ENCODE data around the gene SFXN3.
"Not testable (repeated sequence)": the region's sequence is repeated elsewhere in the genome, so short reads cannot be mapped to it uniquely, and the experiment has no call there.

Gene SFXN3

DNA sequence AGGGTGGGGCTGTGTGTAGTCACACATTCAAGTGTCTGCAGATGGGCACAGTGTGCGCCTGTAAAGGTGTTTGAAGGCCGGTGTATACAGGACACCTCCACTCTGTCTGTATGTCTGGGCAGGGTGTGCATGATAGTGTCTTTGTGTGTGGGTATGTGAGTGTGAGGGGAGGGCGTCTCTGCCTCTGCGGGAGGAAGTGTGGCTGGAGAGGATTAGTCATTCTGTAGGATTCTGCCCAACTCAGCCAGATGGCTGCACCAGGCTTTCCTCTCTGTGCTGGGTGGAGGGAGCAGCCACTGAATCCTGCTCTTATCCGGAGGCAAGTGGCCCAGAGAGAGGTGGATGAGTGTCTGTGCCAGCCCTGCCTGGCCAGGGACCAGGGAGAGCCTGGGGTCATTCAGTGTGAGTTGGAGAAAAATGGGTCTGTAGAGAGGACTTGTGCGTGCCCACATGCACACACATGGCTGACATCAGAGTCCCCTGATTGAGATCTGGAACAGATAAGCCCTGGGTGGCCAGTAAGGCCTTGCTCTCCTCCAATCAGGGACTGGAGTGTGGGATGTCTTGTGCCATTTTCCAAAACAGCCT is 1.7 kb downstream of the SFXN3 start:
- H3K9ac ChIP-seq (ENCODE audit: low read length), result peak overlapping the region; percentile 87
- peaks cover 22% of the 10 kb centered on the region for H3K4me1 ChIP-seq (ENCODE audit: control insufficient read depth, insufficient read depth, low read length)
- peak overlapping the region; percentile 84 for H3K4me3 ChIP-seq (ENCODE audit: low read length)
- no peaks in the 10 kb centered on the region for H3K9me3 ChIP-seq (ENCODE audit: control insufficient read depth, low read length)
- peak; percentile 91 for DNase-seq (ENCODE audit: low read depth)
- peaks cover 30% of the 10 kb centered on the region for H3K36me3 ChIP-seq (ENCODE audit: control insufficient read depth, insufficient read depth, low read length, severe bottlenecking)
- H3K27me3 ChIP-seq (replicated peaks; ENCODE audit: control insufficient read depth, insufficient read depth, low read length), result no peaks in the 10 kb centered on the region

DNA sequence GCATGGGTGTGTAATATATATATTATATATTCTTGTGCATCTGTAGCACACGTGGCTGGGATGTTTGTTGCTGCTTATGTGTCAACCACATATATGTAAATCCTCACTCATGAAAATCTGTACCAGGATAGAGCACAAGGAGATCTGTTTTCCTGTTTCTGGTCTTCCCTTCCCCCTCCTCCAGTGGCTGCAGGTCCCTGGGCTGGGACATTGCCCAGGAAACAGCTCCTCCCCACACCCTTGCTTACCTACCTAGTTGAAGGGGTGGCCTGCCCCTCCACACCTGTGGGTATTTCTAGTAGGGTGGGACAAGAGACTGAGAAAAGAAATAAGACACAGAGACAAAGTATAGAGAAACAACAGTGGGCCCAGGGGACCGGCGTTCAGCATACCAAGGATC is 2.2 kb downstream of the SFXN3 start:
- Histone ChIP-seq H3K4me3 (ENCODE audit: low read length) (peak overlapping the region; percentile 84), H3K27me3 (replicated peaks; ENCODE audit: control insufficient read depth, insufficient read depth, low read length) (no peaks in the 10 kb centered on the region), H3K9me3 (ENCODE audit: control insufficient read depth, low read length) (no peaks in the 10 kb centered on the region)

DNA sequence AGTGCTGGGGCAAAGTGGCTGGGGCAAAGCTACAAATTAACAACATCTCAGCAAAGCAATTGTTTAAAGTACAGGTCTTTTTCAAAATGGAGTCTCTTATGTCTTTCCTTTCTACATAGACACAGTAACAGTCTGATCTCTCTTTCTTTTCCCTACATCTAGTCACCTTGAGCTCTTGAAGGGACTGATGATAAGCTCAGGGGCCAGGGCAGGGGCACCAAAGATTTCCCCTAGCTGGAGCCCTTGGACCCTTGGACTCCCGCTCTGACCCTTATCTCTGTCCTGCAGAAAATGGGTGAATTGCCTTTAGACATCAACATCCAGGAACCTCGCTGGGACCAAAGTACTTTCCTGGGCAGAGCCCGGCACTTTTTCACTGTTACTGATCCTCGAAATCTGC is 3.4 kb downstream of the SFXN3 start:
- not testable (repeated sequence) for H3K27me3 ChIP-seq (replicated peaks; ENCODE audit: control insufficient read depth, insufficient read depth, low read length); DNase-seq (ENCODE audit: low read depth); H3K9ac ChIP-seq (ENCODE audit: low read length); H3K9me3 ChIP-seq (ENCODE audit: control insufficient read depth, low read length); H3K4me3 ChIP-seq (ENCODE audit: low read length)
- Histone ChIP-seq H3K4me1 (ENCODE audit: control insufficient read depth, insufficient read depth, low read length) (peaks cover 16% of the 10 kb centered on the region), H3K36me3 (ENCODE audit: control insufficient read depth, insufficient read depth, low read length, severe bottlenecking) (peaks cover 47% of the 10 kb centered on the region)

More for the DNA sequence above, 2.2 kb downstream of the SFXN3 start:
- DNase-seq (ENCODE audit: low read depth), result no peak
- Histone ChIP-seq H3K4me1 (ENCODE audit: control insufficient read depth, insufficient read depth, low read length) (peaks cover 22% of the 10 kb centered on the region), H3K9ac (ENCODE audit: low read length) (peak overlapping the region; percentile 87), H3K36me3 (ENCODE audit: control insufficient read depth, insufficient read depth, low read length, severe bottlenecking) (peaks cover 35% of the 10 kb centered on the region)

DNA sequence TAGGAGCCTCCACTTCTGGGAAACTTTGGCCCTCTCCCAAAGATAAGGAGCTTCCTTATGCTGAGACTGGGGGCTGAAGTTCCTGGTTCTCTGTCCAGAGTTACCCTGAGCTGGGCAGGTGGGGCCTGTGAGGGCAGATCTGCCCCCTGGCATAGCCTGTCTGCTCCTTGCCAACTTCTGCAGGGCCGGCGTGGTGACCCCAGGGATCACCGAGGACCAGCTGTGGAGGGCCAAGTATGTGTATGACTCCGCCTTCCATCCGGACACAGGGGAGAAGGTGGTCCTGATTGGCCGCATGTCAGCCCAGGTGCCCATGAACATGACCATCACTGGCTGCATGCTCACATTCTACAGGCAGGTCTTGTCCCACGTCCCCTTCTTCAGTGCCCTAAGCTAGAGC is 4.3 kb downstream of the SFXN3 start:
- peaks cover 53% of the 10 kb centered on the region for H3K36me3 ChIP-seq (ENCODE audit: control insufficient read depth, insufficient read depth, low read length, severe bottlenecking)
- H3K9me3 ChIP-seq (ENCODE audit: control insufficient read depth, low read length), result no peaks in the 10 kb centered on the region
- no peak overlapping the region for H3K4me3 ChIP-seq (ENCODE audit: low read length)
- no peak overlapping the region for H3K9ac ChIP-seq (ENCODE audit: low read length)
- DNase-seq (ENCODE audit: low read depth), result no peak
- H3K27me3 ChIP-seq (replicated peaks; ENCODE audit: control insufficient read depth, insufficient read depth, low read length), result no peaks in the 10 kb centered on the region
- H3K4me1 ChIP-seq (ENCODE audit: control insufficient read depth, insufficient read depth, low read length), result peaks cover 16% of the 10 kb centered on the region

DNA sequence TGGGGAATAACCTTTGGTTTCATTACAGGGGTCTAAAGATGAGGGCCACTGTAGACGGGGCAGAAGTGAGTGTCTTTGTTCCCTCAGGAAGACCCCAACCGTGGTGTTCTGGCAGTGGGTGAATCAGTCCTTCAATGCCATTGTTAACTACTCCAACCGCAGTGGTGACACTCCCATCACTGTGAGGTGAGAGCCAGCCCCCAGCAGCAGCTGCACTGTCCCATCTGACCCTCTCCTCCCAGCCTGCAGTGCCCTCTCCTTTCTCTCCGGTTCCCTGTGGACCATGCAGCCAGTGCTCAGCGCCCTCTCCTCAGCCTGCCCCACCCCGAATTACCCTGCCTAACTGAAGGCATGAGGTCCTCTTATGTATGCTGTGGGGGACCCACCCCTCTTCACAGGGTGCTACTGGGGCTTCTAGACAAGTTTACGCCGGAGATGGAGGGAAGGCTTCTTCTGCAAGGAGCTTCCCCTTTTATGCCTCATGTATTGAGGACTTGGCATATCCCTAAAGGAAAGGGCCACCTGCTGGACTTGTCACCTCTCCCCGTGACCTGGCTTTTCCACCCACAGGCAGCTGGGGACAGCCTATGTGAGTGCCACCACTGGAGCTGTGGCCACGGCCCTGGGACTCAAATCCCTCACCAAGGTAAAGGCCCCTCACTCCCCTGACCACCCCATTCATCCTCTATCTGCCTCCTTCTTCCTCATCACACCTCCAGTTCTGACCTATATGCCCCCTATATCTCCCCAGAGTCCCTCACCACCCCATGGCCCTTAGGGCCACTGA is 5.1 kb downstream of the SFXN3 start:
- Histone ChIP-seq H3K4me1 (ENCODE audit: control insufficient read depth, insufficient read depth, low read length) (peaks cover 16% of the 10 kb centered on the region), H3K9me3 (ENCODE audit: control insufficient read depth, low read length) (no peaks in the 10 kb centered on the region), H3K36me3 (ENCODE audit: control insufficient read depth, insufficient read depth, low read length, severe bottlenecking) (peaks cover 53% of the 10 kb centered on the region), H3K27me3 (replicated peaks; ENCODE audit: control insufficient read depth, insufficient read depth, low read length) (no peaks in the 10 kb centered on the region), H3K9ac (ENCODE audit: low read length) (no peak overlapping the region), H3K4me3 (ENCODE audit: low read length) (no peak overlapping the region)
- DNase-seq (ENCODE audit: low read depth), result no peak

DNA sequence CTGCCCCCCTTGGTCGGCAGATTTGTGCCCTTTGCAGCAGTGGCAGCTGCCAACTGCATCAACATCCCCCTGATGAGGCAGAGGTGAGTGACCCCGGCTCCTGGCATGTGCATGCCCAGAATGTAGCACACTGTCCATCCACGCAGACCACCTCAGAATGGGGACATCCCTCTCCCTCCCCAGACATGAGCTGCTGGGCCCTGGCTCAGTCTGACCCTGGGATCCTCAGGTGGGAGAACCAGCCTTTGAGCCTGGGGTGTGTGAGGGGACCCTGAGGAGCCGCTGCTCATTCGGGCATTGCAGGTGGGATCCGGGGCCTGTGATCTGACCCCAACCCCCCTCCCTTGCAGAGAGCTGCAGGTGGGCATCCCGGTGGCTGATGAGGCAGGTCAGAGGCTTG is 5.7 kb downstream of the SFXN3 start:
- Histone ChIP-seq H3K9ac (ENCODE audit: low read length) (no peak overlapping the region), H3K27me3 (replicated peaks; ENCODE audit: control insufficient read depth, insufficient read depth, low read length) (no peaks in the 10 kb centered on the region), H3K4me1 (ENCODE audit: control insufficient read depth, insufficient read depth, low read length) (peaks cover 14% of the 10 kb centered on the region), H3K36me3 (ENCODE audit: control insufficient read depth, insufficient read depth, low read length, severe bottlenecking) (peaks cover 53% of the 10 kb centered on the region), H3K4me3 (ENCODE audit: low read length) (no peak overlapping the region), H3K9me3 (ENCODE audit: control insufficient read depth, low read length) (no peaks in the 10 kb centered on the region)
- DNase-seq (ENCODE audit: low read depth), result no peak

DNA sequence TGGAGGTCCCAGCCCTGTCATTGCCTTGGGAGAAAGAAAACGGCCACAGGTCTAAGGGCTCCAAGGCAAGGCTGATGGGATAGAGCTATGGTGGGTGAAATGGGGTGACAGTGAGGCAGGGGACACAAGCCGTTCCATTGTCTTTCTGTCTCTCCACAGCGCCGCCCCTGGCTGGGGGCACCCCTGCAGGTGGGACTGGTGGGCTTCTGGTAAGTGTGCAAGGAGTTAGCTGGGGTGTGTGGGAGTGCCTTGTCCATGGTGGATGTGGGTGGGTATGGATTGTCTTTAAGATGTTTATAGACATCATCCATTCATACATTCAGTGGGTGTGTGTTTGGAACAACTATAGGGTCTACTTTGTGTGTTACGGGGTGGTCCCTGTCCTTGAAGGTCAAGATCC is 7.5 kb downstream of the SFXN3 start:
- Histone ChIP-seq H3K9me3 (ENCODE audit: control insufficient read depth, low read length) (no peaks in the 10 kb centered on the region), H3K27me3 (replicated peaks; ENCODE audit: control insufficient read depth, insufficient read depth, low read length) (no peaks in the 10 kb centered on the region)

DNA sequence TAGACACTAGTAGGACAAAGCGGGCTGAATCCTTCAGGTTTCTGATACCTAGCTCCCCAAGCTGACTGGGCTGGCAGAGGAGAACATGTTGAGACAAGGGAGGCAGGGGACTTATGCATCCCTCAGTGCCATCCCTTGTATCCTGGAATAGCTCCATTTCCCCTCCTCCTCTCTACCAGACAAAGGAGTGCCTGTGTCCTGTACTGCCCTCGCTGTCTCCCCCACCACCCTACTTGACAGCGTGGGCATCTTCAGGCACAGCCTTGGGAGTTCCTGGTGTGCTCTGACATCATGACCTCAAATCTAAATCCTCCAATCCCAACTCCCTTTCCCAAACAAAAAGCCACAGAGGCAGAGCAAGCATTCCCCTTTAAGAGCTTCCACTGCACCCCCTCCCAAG is 9.0 kb downstream of the SFXN3 start:
- Histone ChIP-seq H3K9ac (ENCODE audit: low read length) (no peak overlapping the region), H3K36me3 (ENCODE audit: control insufficient read depth, insufficient read depth, low read length, severe bottlenecking) (peaks cover 50% of the 10 kb centered on the region), H3K27me3 (replicated peaks; ENCODE audit: control insufficient read depth, insufficient read depth, low read length) (no peaks in the 10 kb centered on the region), H3K4me3 (ENCODE audit: low read length) (no peak overlapping the region), H3K9me3 (ENCODE audit: control insufficient read depth, low read length) (no peaks in the 10 kb centered on the region), H3K4me1 (ENCODE audit: control insufficient read depth, insufficient read depth, low read length) (peaks cover 19% of the 10 kb centered on the region)
- no peak for DNase-seq (ENCODE audit: low read depth)

More for the DNA sequence above, 7.5 kb downstream of the SFXN3 start:
- H3K36me3 ChIP-seq (ENCODE audit: control insufficient read depth, insufficient read depth, low read length, severe bottlenecking), result peaks cover 53% of the 10 kb centered on the region
- H3K9ac ChIP-seq (ENCODE audit: low read length), result no peak overlapping the region
- peaks cover 18% of the 10 kb centered on the region for H3K4me1 ChIP-seq (ENCODE audit: control insufficient read depth, insufficient read depth, low read length)
- DNase-seq (ENCODE audit: low read depth), result no peak
- H3K4me3 ChIP-seq (ENCODE audit: low read length), result no peak overlapping the region

DNA sequence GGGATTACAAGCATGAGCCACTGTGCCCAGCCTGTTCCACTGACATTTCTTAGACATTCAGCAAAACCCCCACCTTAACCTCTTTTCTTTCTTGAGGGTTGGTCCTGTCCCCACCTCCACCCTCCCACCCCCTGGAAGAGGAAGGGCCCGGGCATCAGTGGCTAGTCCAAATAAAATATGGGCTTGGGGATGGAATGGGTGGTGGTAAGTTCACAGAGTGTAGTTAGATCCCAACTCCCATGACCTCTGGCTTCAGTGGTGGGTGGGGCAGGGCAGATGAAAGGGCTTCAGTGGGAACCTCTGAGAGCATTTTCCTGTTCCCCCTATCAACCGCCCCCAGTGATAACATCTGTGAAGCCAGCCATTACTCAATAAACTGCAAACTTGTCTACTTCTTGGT is 9.8 kb downstream of the SFXN3 start:
- Histone ChIP-seq H3K4me1 (ENCODE audit: control insufficient read depth, insufficient read depth, low read length) (peaks cover 19% of the 10 kb centered on the region), H3K4me3 (ENCODE audit: low read length) (no peak overlapping the region), H3K9me3 (ENCODE audit: control insufficient read depth, low read length) (no peaks in the 10 kb centered on the region), H3K9ac (ENCODE audit: low read length) (no peak overlapping the region), H3K36me3 (ENCODE audit: control insufficient read depth, insufficient read depth, low read length, severe bottlenecking) (peaks cover 42% of the 10 kb centered on the region), H3K27me3 (replicated peaks; ENCODE audit: control insufficient read depth, insufficient read depth, low read length) (no peaks in the 10 kb centered on the region)
- DNase-seq (ENCODE audit: low read depth), result no peak

DNA sequence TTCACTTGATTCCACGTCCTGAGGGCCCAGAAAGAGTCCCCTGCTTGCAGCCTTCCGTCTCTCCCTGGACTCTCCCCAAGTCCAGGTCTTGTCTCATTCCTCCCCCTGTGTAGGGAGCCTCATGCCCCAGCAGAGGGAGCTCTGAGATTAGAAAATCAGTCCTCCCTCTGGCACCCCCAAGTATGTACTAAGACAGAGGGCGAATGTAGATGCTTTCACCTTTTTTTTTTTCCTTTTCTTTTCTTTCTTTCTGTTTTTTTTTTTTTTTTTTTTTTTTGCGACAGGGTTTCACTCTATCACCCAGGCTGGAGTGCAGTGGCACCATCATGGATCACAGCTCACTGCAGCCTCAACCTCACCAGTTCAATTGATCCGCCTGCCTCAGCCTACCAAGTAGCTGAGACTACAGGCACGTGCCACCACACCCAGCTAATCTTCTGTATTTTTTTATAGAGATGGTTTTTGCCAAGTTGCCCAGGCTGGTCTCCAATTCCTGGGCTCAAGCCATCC is 10.3 kb downstream of the SFXN3 start:
- Histone ChIP-seq H3K27me3 (replicated peaks; ENCODE audit: control insufficient read depth, insufficient read depth, low read length) (no peaks in the 10 kb centered on the region), H3K36me3 (ENCODE audit: control insufficient read depth, insufficient read depth, low read length, severe bottlenecking) (peaks cover 37% of the 10 kb centered on the region), H3K4me1 (ENCODE audit: control insufficient read depth, insufficient read depth, low read length) (peaks cover 19% of the 10 kb centered on the region), H3K4me3 (ENCODE audit: low read length) (no peak overlapping the region), H3K9ac (ENCODE audit: low read length) (no peak overlapping the region), H3K9me3 (ENCODE audit: control insufficient read depth, low read length) (no peaks in the 10 kb centered on the region)
- peak; percentile 95 for DNase-seq (ENCODE audit: low read depth)

DNA sequence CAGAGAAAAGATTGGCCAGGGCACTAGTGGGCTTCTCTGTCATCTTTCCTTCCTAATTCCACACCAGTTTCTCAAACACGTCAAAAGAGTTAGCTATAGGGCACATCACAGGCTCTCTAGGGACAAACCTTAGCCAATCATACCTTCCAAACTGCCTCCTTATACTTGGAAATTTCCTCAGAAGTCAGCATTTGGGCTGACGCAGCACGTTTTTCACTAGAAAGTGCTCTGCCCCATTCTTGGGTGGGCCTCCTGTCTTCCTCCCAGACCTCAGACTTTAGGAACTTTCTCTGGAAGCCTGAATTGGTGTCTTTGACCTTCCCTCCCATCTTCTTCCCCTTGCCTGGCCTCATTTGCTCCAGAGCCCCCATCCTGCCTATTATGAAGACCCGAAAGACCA is 11.1 kb downstream of the SFXN3 start:
- H3K9ac ChIP-seq (ENCODE audit: low read length), result peak overlapping the region; percentile 90
- H3K4me1 ChIP-seq (ENCODE audit: control insufficient read depth, insufficient read depth, low read length), result peaks cover 19% of the 10 kb centered on the region
- no peak for DNase-seq (ENCODE audit: low read depth)
- H3K4me3 ChIP-seq (ENCODE audit: low read length), result peak overlapping the region; percentile 84
- peaks cover 3% of the 10 kb centered on the region for H3K27me3 ChIP-seq (replicated peaks; ENCODE audit: control insufficient read depth, insufficient read depth, low read length)
- no peaks in the 10 kb centered on the region for H3K9me3 ChIP-seq (ENCODE audit: control insufficient read depth, low read length)
- H3K36me3 ChIP-seq (ENCODE audit: control insufficient read depth, insufficient read depth, low read length, severe bottlenecking), result peaks cover 29% of the 10 kb centered on the region

All from adipocyte (in vitro differentiated cells).